Measurements from ENCODE around the gene NOL4L.

Gene NOL4L

GRCh38 chr20:32589256-32589655, 4.1 kb upstream of the NOL4L start:
- no peak for TF ChIP-seq CTCF (IDR thresholded peaks at IDR 0.05; ENCODE audit: control insufficient read depth, extremely low read depth, insufficient read depth)
- H3K4me3 ChIP-seq (ENCODE audit: low read depth, low read length), result no peak overlapping the region
- DNase-seq (ENCODE audit: low read depth), result no peak

GRCh38 chr20:32588040-32588439, 2.9 kb upstream of the NOL4L start:
- DNase-seq (ENCODE audit: low read depth), result no peak
- no peak for TF ChIP-seq CTCF (IDR thresholded peaks at IDR 0.05; ENCODE audit: control insufficient read depth, extremely low read depth, insufficient read depth)
- H3K4me3 ChIP-seq (ENCODE audit: low read depth, low read length), result no peak overlapping the region

- no peak for DNase-seq (ENCODE audit: low read depth)
- no peak overlapping the region for H3K4me3 ChIP-seq (ENCODE audit: low read depth, low read length)
- TF ChIP-seq CTCF (IDR thresholded peaks at IDR 0.05; ENCODE audit: control insufficient read depth, extremely low read depth, insufficient read depth), result no peak
These were observed 1.2 kb upstream of the NOL4L start for GRCh38 chr20:32586291-32586690.

- no peak for DNase-seq (ENCODE audit: low read depth)
- no peak for TF ChIP-seq CTCF (IDR thresholded peaks at IDR 0.05; ENCODE audit: control insufficient read depth, extremely low read depth, insufficient read depth)
- H3K4me3 ChIP-seq (ENCODE audit: low read depth, low read length), result no peak overlapping the region
These were observed 524 bp upstream of the NOL4L start for GRCh38 chr20:32585586-32586127.

GRCh38 chr20:32583581-32584070, 1.5 kb downstream of the NOL4L start:
- DNase-seq (ENCODE audit: low read depth), result no peak
- TF ChIP-seq CTCF (IDR thresholded peaks at IDR 0.05; ENCODE audit: control insufficient read depth, extremely low read depth, insufficient read depth), result no peak
- H3K4me3 ChIP-seq (ENCODE audit: low read depth, low read length), result no peak overlapping the region

GRCh38 chr20:32582659-32583580, 2.2 kb downstream of the NOL4L start:
- TF ChIP-seq CTCF (IDR thresholded peaks at IDR 0.05; ENCODE audit: control insufficient read depth, extremely low read depth, insufficient read depth), result no peak
- no peak overlapping the region for H3K4me3 ChIP-seq (ENCODE audit: low read depth, low read length)
- no peak for DNase-seq (ENCODE audit: low read depth)

Data from LNCaP clone FGC (cell line).